Gastrocnemius medialis (tissue), 4 donors: ENCODE measurements around the gene PITX3.

ENCODE experiments used
- CTCF ChIP-seq, 5 experiments: fragments of 450-650 bp in 3 of 5; fragments of 200-600 bp in 2 of 5; sonication (generic) in 2 of 5; IDR thresholded peaks in 4 of 5; conservative IDR thresholded peaks in 1 of 5; 1 replicate in 4 of 5; 2 replicates in 1 of 5; pipeline ENCODE4 v1.5.1; 2016 to 2019; ENCODE audit warnings: antibody characterized with exemption in 5 of 5, mild to moderate bottlenecking in 3 of 5, moderate library complexity in 3 of 5
- POLR2A ChIP-seq, 2 donors: fragments of 450-650 bp; IDR thresholded peaks; one replicate each; pipeline ENCODE4 v1.6.1; 2017; ENCODE audit warnings: antibody characterized with exemption in 2 of 2, mild to moderate bottlenecking in 2 of 2, moderate library complexity in 2 of 2

- TF ChIP-seq POLR2A (IDR thresholded peaks at IDR 0.05): no peak
- TF ChIP-seq CTCF (IDR thresholded peaks at IDR 0.05 in 4 of 5, conservative IDR thresholded peaks at IDR 0.05 in 1 of 5): no peak
These were observed 26.4 kb upstream of the PITX3 start for GRCh38 chr10:102267748-102268147.
